H1 (cell line): ENCODE measurements around the gene OPCML. TPM values are rescaled to one million over a fixed set of nuclear protein-coding genes. Genes with fewer than 3 reads are reported as not detected.

Experiments used
- CTCF ChIA-PET: fragments of 300-600 bp; sonication (Branson Sonifier 250); formaldehyde crosslinking; loops from one replicate; lab custom pipeline; 2021; ENCODE audit not compliant: partially characterized antibody; lab: Charles Lee
- POLR2A ChIA-PET: fragments of 300-600 bp; sonication (Branson Sonifier 250); formaldehyde crosslinking; loops from one replicate; lab custom pipeline; 2021; ENCODE audit warnings: inconsistent platforms; ENCODE audit not compliant: partially characterized antibody; lab: Charles Lee
- DNase-seq, 2 experiments: peaks; one replicate each; pipeline versions ENCODE4 v3.0.0 to v3.0.0-alpha.2; 2010 to 2022; ENCODE audit warnings: low spot score in 2 of 2, low read depth in 1 of 2, mixed read lengths in 1 of 2
- FAIRE-seq: peaks from 2 replicates; lab custom pipeline; 2011; peaks lifted over from hg19 to GRCh38; lab: Jason Lieb, UNC
- H2AFZ ChIP-seq: 2 replicates; pipeline ENCODE4 v1.8.1; 2012; ENCODE audit warnings: low read length, inconsistent platforms
- H2AK5ac ChIP-seq: 2 replicates; pipeline ENCODE4 v1.6.1; 2013; ENCODE audit warnings: low read depth, low read length
- H2BK120ac ChIP-seq: replicated peaks from 2 replicates; pipeline ENCODE3; 2013; ENCODE audit warnings: low read depth, low read length, inconsistent platforms
- H2BK12ac ChIP-seq: 2 replicates; pipeline ENCODE4 v1.6.1; 2013; ENCODE audit warnings: low read depth, low read length
- H2BK15ac ChIP-seq: 2 replicates; pipeline ENCODE4 v1.6.1; 2013; ENCODE audit warnings: low read length
- H2BK20ac ChIP-seq: 2 replicates; pipeline ENCODE4 v1.6.1; 2013; ENCODE audit warnings: low read length
- H2BK5ac ChIP-seq: 2 replicates; pipeline ENCODE4 v1.6.1; 2013; ENCODE audit warnings: low read depth, low read length
- H3K14ac ChIP-seq: 2 replicates; pipeline ENCODE4 v1.6.1; 2013; ENCODE audit warnings: inconsistent platforms; ENCODE audit not compliant: insufficient read length
- H3K18ac ChIP-seq: 2 replicates; pipeline ENCODE4 v1.6.1; 2013; ENCODE audit warnings: low read length; ENCODE audit errors: extremely low read depth
- H3K23ac ChIP-seq: 2 replicates; pipeline ENCODE4 v1.6.1; 2013; ENCODE audit warnings: inconsistent platforms; ENCODE audit not compliant: insufficient read length
- H3K23me2 ChIP-seq: 2 replicates; pipeline ENCODE4 v1.6.1; 2013; ENCODE audit warnings: low read depth, low read length
- H3K27ac ChIP-seq: 2 replicates; pipeline ENCODE4 v1.6.1; 2011; ENCODE audit warnings: low read depth, low read length, inconsistent platforms
- H3K27me3 ChIP-seq, 4 experiments: replicated peaks in 1 of 4; 1 replicate in 1 of 4; 2 replicates in 3 of 4; pipeline versions ENCODE4 v1.6.1 to v1.8.1; 2011 to 2013; ENCODE audit warnings: low read length in 3 of 4, mild to moderate bottlenecking in 3 of 4, inconsistent platforms in 2 of 4, mixed read lengths in 2 of 4, moderate library complexity in 1 of 4; ENCODE audit not compliant: control insufficient read depth in 3 of 4, insufficient read depth in 3 of 4; ENCODE audit errors: extremely low read depth in 1 of 4
- H3K36me3 ChIP-seq, 4 experiments: 2 replicates each; pipeline versions ENCODE4 v1.6.1 to v1.8.1; 2011 to 2013; ENCODE audit warnings: mild to moderate bottlenecking in 4 of 4, low read length in 3 of 4, moderate library complexity in 2 of 4, control low read depth in 1 of 4, inconsistent platforms in 1 of 4; ENCODE audit not compliant: insufficient read depth in 4 of 4, control insufficient read depth in 2 of 4
- H3K4ac ChIP-seq: replicated peaks from 2 replicates; pipeline ENCODE3; 2013; ENCODE audit warnings: low read length, low read depth, mixed read lengths, inconsistent platforms; ENCODE audit not compliant: insufficient read length
- H3K4me1 ChIP-seq, 4 experiments: replicated peaks in 1 of 4; 1 replicate in 1 of 4; 2 replicates in 3 of 4; pipeline versions ENCODE4 v1.6.1 to v1.8.1; 2011 to 2013; ENCODE audit warnings: low read length in 3 of 4, inconsistent platforms in 2 of 4, mixed read lengths in 1 of 4; ENCODE audit not compliant: insufficient read depth in 4 of 4, control insufficient read depth in 3 of 4
- H3K4me2 ChIP-seq, 2 experiments: 2 replicates each; pipeline versions ENCODE4 v1.6.1 to v1.8.1; 2011 to 2013; ENCODE audit warnings: low read depth in 2 of 2, low read length in 2 of 2, control low read depth in 1 of 2, inconsistent platforms in 1 of 2, mild to moderate bottlenecking in 1 of 2; ENCODE audit not compliant: insufficient read depth in 1 of 2
- H3K4me3 ChIP-seq, 4 experiments: fragments of 200-600, 300-600 bp in 1 of 4; sonication (generic), shearing (Covaris generic), sonication (Bioruptor Twin) in 1 of 4; 2 replicates each; pipeline versions ENCODE4 v1.5.1 to v1.8.1; 2011 to 2016; ENCODE audit warnings: low read length in 4 of 4, low read depth in 3 of 4, control low read depth in 2 of 4, inconsistent platforms in 2 of 4, mild to moderate bottlenecking in 2 of 4, mixed read lengths in 1 of 4, moderate library complexity in 1 of 4; ENCODE audit not compliant: insufficient read depth in 2 of 4; ENCODE audit errors: extremely low read depth in 1 of 4
- H3K56ac ChIP-seq: replicated peaks from 2 replicates; pipeline ENCODE3; 2013; ENCODE audit warnings: low read depth, mild to moderate bottlenecking, mixed read lengths, low read length, inconsistent platforms; ENCODE audit not compliant: insufficient read length
- H3K79me1 ChIP-seq: 2 replicates; pipeline ENCODE4 v1.6.1; 2013; ENCODE audit warnings: low read depth, low read length, control low read depth
- H3K79me2 ChIP-seq, 2 experiments: 2 replicates each; pipeline versions ENCODE4 v1.6.1 to v1.8.1; 2012 to 2013; ENCODE audit warnings: low read length in 2 of 2, mild to moderate bottlenecking in 2 of 2, inconsistent platforms in 1 of 2; ENCODE audit not compliant: insufficient read depth in 2 of 2, control insufficient read depth in 1 of 2
- H3K9ac ChIP-seq, 4 experiments: replicated peaks in 1 of 4; 1 replicate in 1 of 4; 2 replicates in 3 of 4; pipeline versions ENCODE4 v1.6.1 to v1.8.1; 2011 to 2013; ENCODE audit warnings: low read depth in 3 of 4, low read length in 3 of 4, control low read depth in 2 of 4, mild to moderate bottlenecking in 2 of 4, moderate library complexity in 2 of 4, inconsistent platforms in 1 of 4; ENCODE audit errors: extremely low read depth in 1 of 4
- H3K9me3 ChIP-seq, 2 experiments: 2 replicates each; pipeline versions ENCODE4 v1.6.1 to v1.8.1; 2012 to 2013; ENCODE audit warnings: mild to moderate bottlenecking in 2 of 2, moderate library complexity in 2 of 2, control low read depth in 1 of 2, inconsistent platforms in 1 of 2, low read depth in 1 of 2, low read length in 1 of 2, mixed read lengths in 1 of 2; ENCODE audit not compliant: insufficient read depth in 2 of 2
- H4K20me1 ChIP-seq, 2 experiments: replicated peaks in 1 of 2; 2 replicates each; pipeline versions ENCODE3 to v1.8.1; 2011 to 2013; ENCODE audit warnings: inconsistent platforms in 2 of 2, low read length in 2 of 2, mild to moderate bottlenecking in 1 of 2; ENCODE audit not compliant: insufficient read depth in 2 of 2, control insufficient read depth in 1 of 2
- H4K5ac ChIP-seq: 2 replicates; pipeline ENCODE4 v1.6.1; 2013; ENCODE audit warnings: low read length, low read depth, mixed read lengths, inconsistent platforms; ENCODE audit not compliant: insufficient read length
- H4K8ac ChIP-seq: 2 replicates; pipeline ENCODE4 v1.8.0; 2013; ENCODE audit warnings: mild to moderate bottlenecking, moderate library complexity, low read length, inconsistent platforms; ENCODE audit not compliant: insufficient read depth; ENCODE audit errors: extremely low read depth
- H4K91ac ChIP-seq: replicated peaks from 2 replicates; pipeline ENCODE3; 2013; ENCODE audit warnings: low read length, mixed read lengths, inconsistent platforms; ENCODE audit not compliant: insufficient read length
- BACH1 ChIP-seq: IDR thresholded peaks from 2 replicates; pipeline ENCODE4 v1.6.1; 2012; ENCODE audit warnings: low read length, improper control_type of control experiment
- E2F6 ChIP-seq: IDR thresholded peaks from 2 replicates; pipeline ENCODE4 v1.6.1; 2012; ENCODE audit warnings: inconsistent platforms
- KDM5A ChIP-seq: fragments of 200-600 bp; IDR thresholded peaks from 2 replicates; pipeline ENCODE4 v1.7.1; 2012; ENCODE audit warnings: mild to moderate bottlenecking, low read length, inconsistent platforms, mixed read lengths
- RNF2 ChIP-seq: fragments of 200-900, 300-1000 bp; sonication (generic); IDR thresholded peaks from 2 replicates; pipeline ENCODE4 v1.7.1; 2016; ENCODE audit warnings: borderline replicate concordance, low read depth, mild to moderate bottlenecking, antibody characterized with exemption, low read length; ENCODE audit not compliant: poor library complexity, severe bottlenecking; ENCODE audit errors: missing control alignments
- WGBS, 2 experiments: shearing (Covaris generic) in 1 of 2; methylation state at CpG; one replicate each; pipeline versions ENCODE4 v1.1.6 to v1.1.7; 2013 to 2015; ENCODE audit warnings: low lambda C conversion rate in 2 of 2, mixed read lengths in 2 of 2, inconsistent platforms in 1 of 2, low coverage in 1 of 2, missing lambda C conversion rate in 1 of 2; ENCODE audit not compliant: insufficient replicate concordance in 2 of 2, insufficient coverage in 1 of 2, insufficient read length in 1 of 2; ENCODE audit errors: extremely low coverage in 1 of 2, missing lambda C conversion rate in 1 of 2; 5-methylcytosine and 5-hydroxymethylcytosine counted together
- polyA plus RNA-seq, 7 experiments: library from polyadenylated mRNA; depleted of rRNA in 3 of 7; stranded (reverse) in 5 of 7; unstranded in 2 of 7; fragments of >200 nt in 5 of 7; fragments of 200-250 nt in 2 of 7; gene quantifications; 1 replicate in 5 of 7; 2 replicates in 1 of 7; 4 replicates in 1 of 7; pipeline versions ENCODE4 v1.2.1 to v1.2.3, GENCODE V29; 2011 to 2013; ENCODE audit warnings: missing spikeins in 2 of 7, mixed read lengths in 2 of 7
- total RNA-seq: library from RNA; stranded (reverse); fragmentation: NEBNext Ultra II Directional; extraction: Animal tissue kit (Norgen Biotek cat#: 25700); gene quantifications from 2 replicates; pipeline ENCODE4 v1.2.1, GENCODE V29; 2021

Gene OPCML
- total and polyA plus RNA-seq, 2 of the 8 experiments (the other 6 are each of a cell fraction or from before 2014, with no cell fraction given), result 2.3 to 3.1 TPM

DNA sequence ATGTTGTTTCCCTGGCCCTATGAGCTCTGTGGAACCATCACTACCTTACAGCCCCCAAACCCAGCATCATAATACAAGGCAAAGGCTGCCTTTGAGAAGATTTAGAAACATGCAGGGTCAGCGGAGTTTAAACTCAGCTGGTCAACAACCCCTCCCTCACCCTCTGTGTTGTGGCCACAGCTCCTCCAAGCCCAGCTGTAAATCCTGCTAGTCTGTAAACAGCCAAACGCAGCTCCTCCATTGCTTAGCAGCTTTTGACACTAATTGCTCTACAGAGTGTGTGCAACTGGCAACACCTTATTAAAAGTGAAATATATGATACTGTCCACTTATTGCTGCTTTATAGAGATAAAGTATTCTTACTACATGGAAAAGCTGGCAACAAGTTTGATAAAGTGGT lies 29.1 kb downstream of the OPCML start:
- no peak overlapping the region for H3K27ac ChIP-seq
- no peak for FAIRE-seq
- no peak overlapping the region for H3K23ac ChIP-seq
- no peak overlapping the region for H3K18ac ChIP-seq
- peaks cover 2% of the 10 kb centered on the region; the same call in 1 of the 2 replicates for H3K79me1 ChIP-seq
- no peak overlapping the region for H2AFZ ChIP-seq
- H2BK5ac ChIP-seq, result no peak overlapping the region
- no peaks in the 10 kb centered on the region for H3K9me3 ChIP-seq
- no peak overlapping the region for H3K9ac ChIP-seq
- H3K23me2 ChIP-seq, result no peaks in the 10 kb centered on the region; the same call in 1 of the 2 replicates
- no peak overlapping the region for H3K4ac ChIP-seq
- POLR2A ChIA-PET, result interaction anchor here (1.4 kb wide), 1 partner anchor 21 kb away, joined by 3 read pairs; no protein-coding TSS in a partner anchor
- H2BK12ac ChIP-seq, result no peak overlapping the region
- no peak overlapping the region for H4K5ac ChIP-seq
- H4K91ac ChIP-seq, result no peak overlapping the region
- H3K79me2 ChIP-seq, result no peaks in the 10 kb centered on the region
- H4K20me1 ChIP-seq, result no peaks in the 10 kb centered on the region
- WGBS, 2 experiments, result 84% methylated on average over 2 of the region's 2 CpGs; no CpG with 5 or more reads in 1 of the 2 experiments
- H4K8ac ChIP-seq, result no peak overlapping the region
- no peak for TF ChIP-seq KDM5A
- no peak for TF ChIP-seq RNF2
- TF ChIP-seq E2F6, result no peak
- no peak for TF ChIP-seq BACH1
- CTCF ChIA-PET, result interaction anchor here (1.1 to 1.7 kb wide), 4 partner anchors 27 to 369 kb away, joined by 3 to 6 read pairs (median 3); no protein-coding TSS in a partner anchor
- no peak overlapping the region for H2AK5ac ChIP-seq
- no peak overlapping the region for H3K14ac ChIP-seq
- no peaks in the 10 kb centered on the region for H3K36me3 ChIP-seq
- H3K27me3 ChIP-seq, result peaks cover 0 to under 1% (median 0%) of the 10 kb centered on the region in 4 experiments; a peak in 1 of 7 replicates
- no peak overlapping the region for H2BK15ac ChIP-seq
- H2BK120ac ChIP-seq, result no peak overlapping the region
- H3K4me1 ChIP-seq, result peaks cover 0 to 28% (median 10%) of the 10 kb centered on the region in 4 experiments; a peak in 4 of 7 replicates
- no peak overlapping the region for H2BK20ac ChIP-seq
- no peak overlapping the region for H3K4me2 ChIP-seq
- peak in 1 of 2 experiments; percentile 31 for DNase-seq
- H3K56ac ChIP-seq, result no peak overlapping the region
- H3K4me3 ChIP-seq, result no peak overlapping the region
